Gastrocnemius medialis (tissue), 4 donors: Measurements from ENCODE around the gene BICD1. TPM values are rescaled to one million over a fixed set of nuclear protein-coding genes. Genes with fewer than 3 reads are reported as not detected.

Experiments used
- ATAC-seq, 2 donors: fragments of 150-250 bp; one replicate each; pipeline ENCODE4 v1.9.1; 2016
- DNase-seq, 2 donors: peaks; one replicate each; pipeline ENCODE4 v3.0.0-alpha.2; 2019
- H3K27ac ChIP-seq, 4 donors: fragments of 200-600 bp; sonication (generic); 1 replicate in 1 of 4; 2 replicates in 3 of 4; pipeline ENCODE4 v1.5.1; 2016 to 2018; ENCODE audit warnings: mild to moderate bottlenecking in 2 of 4, moderate library complexity in 1 of 4
- H3K27me3 ChIP-seq, 3 donors: fragments of 200-600 bp; sonication (generic) in 2 of 3; 1 replicate in 1 of 3; 2 replicates in 2 of 3; pipeline versions ENCODE4 v1.5.1 to v1.6.0; 2016 to 2019; ENCODE audit warnings: mild to moderate bottlenecking in 1 of 3, moderate library complexity in 1 of 3
- H3K36me3 ChIP-seq, 2 donors: fragments of 200-600 bp; sonication (generic) in 1 of 2; one replicate each; pipeline ENCODE4 v1.5.1; 2017 to 2018
- H3K4me1 ChIP-seq, 2 donors: fragments of 200-600 bp; sonication (generic) in 1 of 2; one replicate each; pipeline ENCODE4 v1.5.1; 2016 to 2017; ENCODE audit warnings: mild to moderate bottlenecking in 2 of 2
- H3K4me3 ChIP-seq, 4 donors: fragments of 200-600 bp; sonication (generic) in 3 of 4; 1 replicate in 1 of 4; 2 replicates in 3 of 4; pipeline ENCODE4 v1.5.1; 2016 to 2019; ENCODE audit warnings: mild to moderate bottlenecking in 2 of 4
- H3K9me3 ChIP-seq, 3 donors: fragments of 200-600 bp; sonication (generic) in 2 of 3; 1 replicate in 1 of 3; 2 replicates in 2 of 3; pipeline ENCODE4 v1.5.1; 2016 to 2019
- POLR2A ChIP-seq, 2 donors: fragments of 450-650 bp; IDR thresholded peaks; one replicate each; pipeline ENCODE4 v1.6.1; 2017; ENCODE audit warnings: antibody characterized with exemption in 2 of 2, mild to moderate bottlenecking in 2 of 2, moderate library complexity in 2 of 2
- in situ Hi-C, 4 donors: fragments of 200-750 bp; cut with MboI; loops; one replicate each; pipeline versions ENCODE4 v1.15.0 to v1.8.0; 2017; ENCODE audit warnings: low sequenced_read_pairs in 4 of 4
- intact Hi-C: fragments of 100-400 bp; cut with DNase I; formaldehyde crosslinking; loops from one replicate; pipeline ENCODE4 v1.15.1; 2023; ENCODE audit warnings: low total_unique reads
- total RNA-seq, 4 donors: library from RNA; depleted of rRNA; stranded (reverse); fragments of >200 nt; gene quantifications; one replicate each; pipeline versions ENCODE4 v1.1.0 to v1.2.3, GENCODE V29; 2016
- TF ChIP-seq, protein P1 (sequence below), 5 experiments: fragments of 450-650 bp in 3 of 5; fragments of 200-600 bp in 2 of 5; sonication (generic) in 2 of 5; IDR thresholded peaks in 4 of 5; conservative IDR thresholded peaks in 1 of 5; 1 replicate in 4 of 5; 2 replicates in 1 of 5; pipeline ENCODE4 v1.5.1; 2016 to 2019; ENCODE audit warnings: antibody characterized with exemption in 5 of 5, mild to moderate bottlenecking in 3 of 5, moderate library complexity in 3 of 5

The BICD1 gene
- total RNA-seq, 4 donors from 2014 or later = 1.4 to 2.3 (median 2.0) TPM

DNA sequence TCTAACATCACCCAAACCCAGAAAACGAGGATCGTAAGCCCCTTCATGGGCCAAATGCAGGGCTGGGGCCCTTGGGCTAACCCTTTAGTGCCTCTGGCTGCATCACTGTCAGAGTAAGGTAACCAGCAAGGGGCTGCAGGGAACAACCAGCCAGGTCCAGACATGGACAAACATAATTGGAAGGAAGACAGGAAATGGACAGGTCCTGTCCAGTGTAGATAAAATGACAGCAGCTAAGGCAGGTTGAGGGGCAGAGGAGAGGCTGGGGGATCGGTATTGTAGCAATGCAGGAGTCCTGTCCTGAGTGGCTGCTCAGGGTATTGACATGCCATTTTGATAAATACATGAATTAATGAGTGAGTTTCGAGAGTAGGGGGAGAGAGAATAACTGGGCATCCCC, 29.8 kb downstream of the BICD1 start:
- Histone ChIP-seq H3K9me3 (no peaks in the 10 kb centered on the region), H3K27ac (no peak overlapping the region), H3K4me3 (no peak overlapping the region), H3K4me1 (peaks cover 0 to 6% of the 10 kb centered on the region in 2 donors), H3K27me3 (no peaks in the 10 kb centered on the region), H3K36me3 (no peaks in the 10 kb centered on the region)
- DNase-seq (no peak), ATAC-seq (no peak)
- TF ChIP-seq, protein P1, sequence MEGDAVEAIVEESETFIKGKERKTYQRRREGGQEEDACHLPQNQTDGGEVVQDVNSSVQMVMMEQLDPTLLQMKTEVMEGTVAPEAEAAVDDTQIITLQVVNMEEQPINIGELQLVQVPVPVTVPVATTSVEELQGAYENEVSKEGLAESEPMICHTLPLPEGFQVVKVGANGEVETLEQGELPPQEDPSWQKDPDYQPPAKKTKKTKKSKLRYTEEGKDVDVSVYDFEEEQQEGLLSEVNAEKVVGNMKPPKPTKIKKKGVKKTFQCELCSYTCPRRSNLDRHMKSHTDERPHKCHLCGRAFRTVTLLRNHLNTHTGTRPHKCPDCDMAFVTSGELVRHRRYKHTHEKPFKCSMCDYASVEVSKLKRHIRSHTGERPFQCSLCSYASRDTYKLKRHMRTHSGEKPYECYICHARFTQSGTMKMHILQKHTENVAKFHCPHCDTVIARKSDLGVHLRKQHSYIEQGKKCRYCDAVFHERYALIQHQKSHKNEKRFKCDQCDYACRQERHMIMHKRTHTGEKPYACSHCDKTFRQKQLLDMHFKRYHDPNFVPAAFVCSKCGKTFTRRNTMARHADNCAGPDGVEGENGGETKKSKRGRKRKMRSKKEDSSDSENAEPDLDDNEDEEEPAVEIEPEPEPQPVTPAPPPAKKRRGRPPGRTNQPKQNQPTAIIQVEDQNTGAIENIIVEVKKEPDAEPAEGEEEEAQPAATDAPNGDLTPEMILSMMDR (IDR thresholded peaks at IDR 0.05 in 4 of 5, conservative IDR thresholded peaks at IDR 0.05 in 1 of 5) = no peak
- TF ChIP-seq POLR2A (IDR thresholded peaks at IDR 0.05) = no peak
- in situ Hi-C loops (no loop called here), intact Hi-C loops (no loop called here)

DNA sequence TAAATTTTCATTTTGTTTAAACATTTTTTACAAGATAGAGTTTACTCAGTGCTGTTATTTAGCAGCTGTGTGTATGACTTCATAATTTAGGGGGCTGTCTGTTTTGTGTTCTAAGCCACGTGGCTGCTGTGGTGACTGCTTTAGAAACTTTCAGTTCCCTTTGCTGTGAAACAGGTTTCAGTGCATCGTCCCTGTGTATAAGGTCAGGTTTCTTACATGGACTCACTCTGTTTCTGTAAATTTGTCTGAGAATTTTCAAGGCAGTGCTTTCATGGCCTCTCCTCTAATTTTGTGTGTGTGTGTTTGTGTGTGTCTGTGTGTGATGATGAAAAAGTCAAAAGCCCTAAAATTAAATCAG, 32.4 kb downstream of the BICD1 start:
- ATAC-seq (no peak), DNase-seq (no peak)
- H3K9me3 ChIP-seq = no peaks in the 10 kb centered on the region
- in situ Hi-C loops (no loop called here), intact Hi-C loops (no loop called here)
- no peaks in the 10 kb centered on the region for H3K36me3 ChIP-seq
- H3K4me1 ChIP-seq = peaks cover 0 to 6% of the 10 kb centered on the region in 2 donors
- TF ChIP-seq, protein P1 (IDR thresholded peaks at IDR 0.05 in 4 of 5, conservative IDR thresholded peaks at IDR 0.05 in 1 of 5) = no peak
- no peak for TF ChIP-seq POLR2A (IDR thresholded peaks at IDR 0.05)
- peak overlapping the region in 1 of 4 donors; percentile 9 for H3K27ac ChIP-seq
- no peaks in the 10 kb centered on the region for H3K27me3 ChIP-seq
- peak overlapping the region in 3 of 4 donors; percentile 32 to 37 (median 33) for H3K4me3 ChIP-seq

DNA sequence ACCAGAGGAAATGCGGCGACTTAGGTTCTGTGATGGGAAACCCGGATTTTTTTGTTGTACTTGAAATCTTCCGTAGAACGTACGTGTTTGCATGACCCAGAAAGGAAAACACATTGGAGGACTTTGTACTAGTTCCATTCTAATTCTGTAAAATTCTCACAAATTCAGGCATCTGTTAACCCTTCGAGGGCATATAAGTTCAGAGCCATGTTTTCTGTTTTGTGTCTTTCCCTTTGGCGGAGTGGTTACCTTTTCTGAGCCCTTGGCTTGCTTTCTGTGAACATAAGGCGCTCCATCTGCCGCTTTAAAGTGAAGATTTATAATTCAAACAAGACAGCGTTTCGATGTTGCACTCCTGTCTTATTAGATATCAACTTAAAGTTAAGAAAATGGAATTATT, 34.2 kb downstream of the BICD1 start:
- no peak overlapping the region for H3K27ac ChIP-seq
- H3K36me3 ChIP-seq = no peaks in the 10 kb centered on the region
- no peaks in the 10 kb centered on the region for H3K27me3 ChIP-seq
- ATAC-seq = no peak
- TF ChIP-seq POLR2A (IDR thresholded peaks at IDR 0.05) = no peak
- TF ChIP-seq, protein P1 (IDR thresholded peaks at IDR 0.05 in 4 of 5, conservative IDR thresholded peaks at IDR 0.05 in 1 of 5) = no peak
- intact Hi-C loops (no loop called here), in situ Hi-C loops (no loop called here)
- no peaks in the 10 kb centered on the region for H3K4me1 ChIP-seq
- peak overlapping the region in 2 of 4 donors; percentile 9 to 37 for H3K4me3 ChIP-seq
- no peaks in the 10 kb centered on the region for H3K9me3 ChIP-seq
- no peak for DNase-seq

DNA sequence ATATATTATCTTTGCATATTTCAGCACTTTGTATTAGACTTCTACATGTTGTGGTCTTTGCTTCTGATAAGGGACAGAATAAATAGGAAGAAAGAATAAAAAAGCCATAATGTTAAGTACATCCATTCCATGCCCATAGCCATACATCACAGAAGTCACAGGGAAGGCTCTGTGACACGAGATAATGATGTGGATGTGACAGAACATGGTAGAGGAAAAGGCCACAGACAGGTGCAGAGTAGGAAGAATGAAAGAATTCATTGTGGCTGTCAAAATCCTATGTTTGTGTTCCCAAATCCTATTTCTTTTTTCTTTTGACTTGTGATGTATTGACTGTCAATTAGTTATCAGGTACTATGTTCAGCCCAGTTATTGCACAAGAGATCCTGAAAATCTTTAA, 38.4 kb downstream of the BICD1 start:
- Histone ChIP-seq H3K27me3 (no peaks in the 10 kb centered on the region), H3K4me3 (no peak overlapping the region), H3K9me3 (no peaks in the 10 kb centered on the region), H3K4me1 (no peaks in the 10 kb centered on the region), H3K27ac (no peak overlapping the region), H3K36me3 (no peaks in the 10 kb centered on the region)
- in situ Hi-C loops (no loop called here), intact Hi-C loops (no loop called here)
- TF ChIP-seq POLR2A (IDR thresholded peaks at IDR 0.05) = no peak
- TF ChIP-seq, protein P1 (IDR thresholded peaks at IDR 0.05 in 4 of 5, conservative IDR thresholded peaks at IDR 0.05 in 1 of 5) = no peak
- DNase-seq (no peak), ATAC-seq (no peak)
